IMR-90 (cell line): ENCODE measurements around the gene MEGF11. TPM values are rescaled to one million over a fixed set of nuclear protein-coding genes. Genes with fewer than 3 reads are reported as not detected.

ENCODE experiments used
- ATAC-seq: fragments of 200-7000 bp; cut with Tn5 transposase; 2 replicates; pipeline ENCODE4 v1.9.1; 2020; ENCODE audit warnings: low read depth, mild to moderate bottlenecking, moderate library complexity
- BruUV-seq: library from RNA; stranded (reverse); fragments of 400-500 nt; replicated peaks from 2 replicates; lab custom pipeline; 2021; lab: Mats Ljungman, UMichigan
- CTCF ChIA-PET: fragments of 300-600 bp; formaldehyde crosslinking; extraction: SDS; loops from one replicate; lab custom pipeline; 2021; ENCODE audit warnings: antibody characterized with exemption; lab: Yijun Ruan, JAX
- POLR2A ChIA-PET: fragments of 300-600 bp; sonication (Branson Sonifier 250); formaldehyde crosslinking; loops from one replicate; lab custom pipeline; 2022; ENCODE audit warnings: antibody characterized with exemption; ENCODE audit not compliant: unreplicated experiment; lab: Charles Lee
- DNase-seq: peaks from one replicate; pipeline ENCODE4 v3.0.0; 2013
- H2AFZ ChIP-seq: replicated peaks from 2 replicates; pipeline ENCODE3; 2013; ENCODE audit warnings: low read length, mild to moderate bottlenecking; ENCODE audit not compliant: poor library complexity
- H2AK5ac ChIP-seq: 2 replicates; pipeline ENCODE4 v1.6.1; 2013; ENCODE audit warnings: low read depth, low read length, inconsistent platforms
- H2AK9ac ChIP-seq: replicated peaks from 2 replicates; pipeline ENCODE3; 2013; ENCODE audit warnings: mild to moderate bottlenecking, low read depth, low read length, moderate library complexity; ENCODE audit not compliant: poor library complexity
- H2BK120ac ChIP-seq: 2 replicates; pipeline ENCODE4 v1.6.1; 2013; ENCODE audit warnings: low read depth, low read length, inconsistent platforms
- H2BK15ac ChIP-seq: 3 replicates; pipeline ENCODE4 v1.6.1; 2013; ENCODE audit warnings: low read depth, low read length, inconsistent platforms
- H2BK20ac ChIP-seq: 2 replicates; pipeline ENCODE4 v1.6.1; 2013; ENCODE audit warnings: low read depth, mild to moderate bottlenecking, inconsistent platforms, low read length, moderate library complexity
- H2BK5ac ChIP-seq: 2 replicates; pipeline ENCODE4 v1.6.1; 2013; ENCODE audit warnings: mild to moderate bottlenecking, low read depth, low read length, inconsistent platforms; ENCODE audit not compliant: poor library complexity, severe bottlenecking
- H3K14ac ChIP-seq: replicated peaks from 2 replicates; pipeline ENCODE4 v1.6.1; 2013; ENCODE audit warnings: low read depth, low read length, inconsistent platforms
- H3K18ac ChIP-seq: 2 replicates; pipeline ENCODE4 v1.6.1; 2013; ENCODE audit warnings: low read depth, low read length, control low read depth
- H3K23ac ChIP-seq: 2 replicates; pipeline ENCODE4 v1.6.1; 2013; ENCODE audit warnings: low read depth, low read length, inconsistent platforms
- H3K27ac ChIP-seq: 2 replicates; pipeline ENCODE4 v1.5.1; 2013; ENCODE audit warnings: mild to moderate bottlenecking, control low read depth, low read length; ENCODE audit not compliant: insufficient read depth
- H3K27me3 ChIP-seq: 2 replicates; pipeline ENCODE4 v1.6.1; 2013; ENCODE audit warnings: low read length; ENCODE audit not compliant: control insufficient read depth, insufficient read depth
- H3K36me3 ChIP-seq: 2 replicates; pipeline ENCODE4 v1.6.1; 2013; ENCODE audit warnings: low read length, mixed read lengths; ENCODE audit not compliant: control insufficient read depth, insufficient read depth
- H3K4ac ChIP-seq: 2 replicates; pipeline ENCODE4 v1.6.1; 2013; ENCODE audit warnings: low read depth, low read length, inconsistent platforms
- H3K4me1 ChIP-seq: 2 replicates; pipeline ENCODE4 v1.6.1; 2013; ENCODE audit warnings: low read length, mixed read lengths; ENCODE audit not compliant: control insufficient read depth, insufficient read depth
- H3K4me2 ChIP-seq: 2 replicates; pipeline ENCODE4 v1.6.1; 2013; ENCODE audit warnings: low read depth, mild to moderate bottlenecking, control low read depth, low read length, moderate library complexity
- H3K4me3 ChIP-seq: 2 replicates; pipeline ENCODE4 v1.5.1; 2013; ENCODE audit warnings: low read depth, mild to moderate bottlenecking, control low read depth, low read length, moderate library complexity; ENCODE audit not compliant: insufficient read depth
- H3K56ac ChIP-seq: 2 replicates; pipeline ENCODE4 v1.6.1; 2013; ENCODE audit warnings: low read length, inconsistent platforms; ENCODE audit not compliant: insufficient read depth; ENCODE audit errors: extremely low read depth
- H3K79me1 ChIP-seq, 2 experiments: 2 replicates each; pipeline ENCODE4 v1.6.1; 2013; ENCODE audit warnings: low read length in 2 of 2, inconsistent platforms in 1 of 2, low read depth in 1 of 2
- H3K9ac ChIP-seq: 2 replicates; pipeline ENCODE4 v1.6.1; 2013; ENCODE audit warnings: low read depth, low read length, control low read depth
- H3K9me1 ChIP-seq: 2 replicates; pipeline ENCODE4 v1.6.1; 2013; ENCODE audit warnings: low read length, inconsistent platforms; ENCODE audit not compliant: insufficient read depth
- H3K9me3 ChIP-seq: 2 replicates; pipeline ENCODE4 v1.6.1; 2013; ENCODE audit warnings: low read length; ENCODE audit not compliant: control insufficient read depth, insufficient read depth
- H4K20me1 ChIP-seq: 2 replicates; pipeline ENCODE4 v1.6.1; 2013; ENCODE audit warnings: low read length, inconsistent platforms; ENCODE audit not compliant: insufficient read depth
- H4K5ac ChIP-seq: 2 replicates; pipeline ENCODE4 v1.6.1; 2013; ENCODE audit warnings: mild to moderate bottlenecking, low read depth, low read length, control low read depth
- H4K8ac ChIP-seq, 2 experiments: 2 replicates each; pipeline ENCODE4 v1.6.1; 2013; ENCODE audit warnings: low read depth in 2 of 2, low read length in 2 of 2, control low read depth in 1 of 2, inconsistent platforms in 1 of 2
- H4K91ac ChIP-seq: 2 replicates; pipeline ENCODE4 v1.6.1; 2013; ENCODE audit warnings: low read depth, low read length, inconsistent platforms; ENCODE audit not compliant: insufficient read depth
- CHD1 ChIP-seq: IDR thresholded peaks from 2 replicates; pipeline ENCODE4 v1.6.1; 2012; ENCODE audit warnings: low read depth, low read length, improper control_type of control experiment
- CTCF ChIP-seq: conservative IDR thresholded peaks from 2 replicates; pipeline ENCODE4 v1.5.1; 2012; ENCODE audit warnings: mild to moderate bottlenecking, low read depth, low read length, improper control_type of control experiment
- FOS ChIP-seq: fragments of 150-350 bp; IDR thresholded peaks from 2 replicates; pipeline ENCODE4 v1.6.1; 2016; ENCODE audit warnings: low read depth, low read length
- MXI1 ChIP-seq: IDR thresholded peaks from 2 replicates; pipeline ENCODE4 v1.6.1; 2012; ENCODE audit warnings: low read depth, mild to moderate bottlenecking, low read length, moderate library complexity, borderline replicate concordance
- POLR2A ChIP-seq: IDR thresholded peaks from 2 replicates; pipeline ENCODE4 v1.6.1; 2012; ENCODE audit warnings: mild to moderate bottlenecking, low read depth, low read length
- RFX5 ChIP-seq: IDR thresholded peaks from 2 replicates; pipeline ENCODE4 v1.8.0; 2012; ENCODE audit warnings: low read depth, mild to moderate bottlenecking, low read length, moderate library complexity
- USF2 ChIP-seq: fragments of 150-350 bp; IDR thresholded peaks from 2 replicates; pipeline ENCODE4 v1.6.1; 2017; ENCODE audit warnings: mild to moderate bottlenecking, antibody characterized with exemption, low read length, low read depth
- WGBS, 2 experiments: methylation state at CpG; one replicate each; pipeline versions ENCODE4 v1.1.5 to v1.1.7; 2013; ENCODE audit warnings: missing lambda C conversion rate in 2 of 2; ENCODE audit not compliant: insufficient read length in 1 of 2; ENCODE audit errors: extremely low coverage in 2 of 2; 5-methylcytosine and 5-hydroxymethylcytosine counted together
- dilution Hi-C: fragments of 300-500 bp; cut with HindIII; formaldehyde crosslinking; loops from one replicate; pipeline ENCODE4 v1.14.3; 2018; ENCODE audit warnings: low sequenced_read_pairs; ENCODE audit not compliant: unreplicated experiment
- in situ Hi-C: fragments of 300-500 bp; cut with MboI; formaldehyde crosslinking; loops from 3 replicates; pipeline ENCODE4 v1.14.3; 2019; ENCODE audit warnings: low sequenced_read_pairs, inconsistent platforms, mixed read lengths
- intact Hi-C: fragments of 100-400 bp; cut with micrococcal nuclease; formaldehyde crosslinking; loops from 2 replicates; pipeline ENCODE4 v1.10.0; 2022
- polyA plus RNA-seq, 3 experiments: library from polyadenylated mRNA; depleted of rRNA; stranded (reverse); fragments of >200 nt; gene quantifications; 2 replicates each; pipeline ENCODE4 v1.2.3, GENCODE V29; 2012; ENCODE audit warnings: low replicate concordance in 1 of 3
- total RNA-seq: library from RNA; depleted of rRNA; stranded (reverse); fragments of >200 nt; gene quantifications from 2 replicates; pipeline ENCODE4 v1.2.3, GENCODE V29; 2012
- TF ChIP-seq, protein P1 (sequence below): fragments of 150-350 bp; IDR thresholded peaks from 2 replicates; pipeline ENCODE4 v1.6.1; 2016; ENCODE audit warnings: low read depth, mild to moderate bottlenecking, low read length, moderate library complexity, borderline replicate concordance

MEGF11 gene
- total and polyA plus RNA-seq, 2 of the 4 experiments (the other 2 are of a cell fraction) = not detected

- Histone ChIP-seq H4K8ac (no peak overlapping the region), H4K91ac (no peak overlapping the region), H2BK20ac (no peak overlapping the region), H3K18ac (no peak overlapping the region), H3K14ac (no peak overlapping the region), H2BK15ac (no peak overlapping the region), H3K9me1 (no peaks in the 10 kb centered on the region), H4K5ac (no peak overlapping the region), H3K36me3 (no peaks in the 10 kb centered on the region), H2AFZ (no peak overlapping the region), H3K9me3 (no peaks in the 10 kb centered on the region), H3K27me3 (peaks cover 57% of the 10 kb centered on the region), H3K4me1 (no peaks in the 10 kb centered on the region), H3K4ac (no peak overlapping the region), H2AK5ac (no peak overlapping the region), H4K20me1 (no peaks in the 10 kb centered on the region), H3K4me3 (no peak overlapping the region), H3K4me2 (no peak overlapping the region), H3K9ac (no peak overlapping the region), H3K56ac (no peak overlapping the region; the same call in 1 of the 2 replicates), H3K27ac (no peak overlapping the region), H2BK120ac (no peak overlapping the region), H2BK5ac (no peak overlapping the region), H3K79me1 (no peaks in the 10 kb centered on the region), H2AK9ac (no peak overlapping the region), H3K23ac (no peak overlapping the region)
- ChIA-PET CTCF (no interaction called here), POLR2A (no interaction called here)
- no CpG with 5 or more reads among the region's 4 CpGs for WGBS, 2 experiments
- in situ Hi-C loops = no loop called here
- intact Hi-C loops = no loop called here
- ATAC-seq = no peak
- TF ChIP-seq RFX5 (no peak), CHD1 (no peak), POLR2A (no peak), CTCF (no peak), MXI1 (no peak), USF2 (no peak), FOS (no peak)
- TF ChIP-seq, protein P1, sequence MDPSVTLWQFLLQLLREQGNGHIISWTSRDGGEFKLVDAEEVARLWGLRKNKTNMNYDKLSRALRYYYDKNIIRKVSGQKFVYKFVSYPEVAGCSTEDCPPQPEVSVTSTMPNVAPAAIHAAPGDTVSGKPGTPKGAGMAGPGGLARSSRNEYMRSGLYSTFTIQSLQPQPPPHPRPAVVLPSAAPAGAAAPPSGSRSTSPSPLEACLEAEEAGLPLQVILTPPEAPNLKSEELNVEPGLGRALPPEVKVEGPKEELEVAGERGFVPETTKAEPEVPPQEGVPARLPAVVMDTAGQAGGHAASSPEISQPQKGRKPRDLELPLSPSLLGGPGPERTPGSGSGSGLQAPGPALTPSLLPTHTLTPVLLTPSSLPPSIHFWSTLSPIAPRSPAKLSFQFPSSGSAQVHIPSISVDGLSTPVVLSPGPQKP = no peak
- dilution Hi-C loops = no loop called here
- DNase-seq = no peak
- BruUV-seq = no TSS peak
These were observed 75.0 kb downstream of the MEGF11 start for GRCh38 chr15:66178531-66178910.
